GM12865 (cell line): Measurements from ENCODE around the gene RNASE9.
"Not testable (repeated sequence)": the region's sequence is repeated elsewhere in the genome, so short reads cannot be mapped to it uniquely, and the experiment has no call there.

Experiments
- DNase-seq: peaks from one replicate; pipeline ENCODE4 v3.0.0; 2010; ENCODE audit warnings: low read depth
- H3K4me3 ChIP-seq: 2 replicates; pipeline ENCODE4 v1.5.1; 2011; ENCODE audit warnings: mild to moderate bottlenecking, low read depth, low read length, control low read depth
- TF ChIP-seq, protein P1 (sequence below): IDR thresholded peaks from 2 replicates; pipeline ENCODE4 v1.5.1; 2011; ENCODE audit warnings: low read length, control low read depth, low read depth, inconsistent platforms; ENCODE audit not compliant: insufficient read depth; ENCODE audit errors: missing control alignments

RNASE9 gene

DNA sequence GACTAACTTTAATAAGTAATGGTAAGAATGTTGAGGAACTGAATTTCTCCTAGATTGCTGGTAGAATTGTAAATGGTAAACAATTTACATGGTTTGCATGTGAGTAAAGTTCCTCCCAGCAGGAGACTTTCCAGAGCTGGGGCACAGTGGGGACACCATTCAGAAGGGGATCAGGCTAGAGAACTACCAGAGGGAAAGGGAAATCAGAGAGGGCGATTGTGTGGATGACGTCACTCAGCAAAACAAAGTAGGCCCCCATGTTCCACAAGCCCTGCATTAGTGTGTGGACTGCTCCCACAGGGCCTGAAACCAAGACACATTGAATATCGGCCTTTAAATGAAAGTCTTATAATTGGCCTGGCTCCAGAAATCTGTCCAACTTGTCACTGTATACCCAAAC lies 17.5 kb upstream of the RNASE9 start:
- TF ChIP-seq, protein P1, sequence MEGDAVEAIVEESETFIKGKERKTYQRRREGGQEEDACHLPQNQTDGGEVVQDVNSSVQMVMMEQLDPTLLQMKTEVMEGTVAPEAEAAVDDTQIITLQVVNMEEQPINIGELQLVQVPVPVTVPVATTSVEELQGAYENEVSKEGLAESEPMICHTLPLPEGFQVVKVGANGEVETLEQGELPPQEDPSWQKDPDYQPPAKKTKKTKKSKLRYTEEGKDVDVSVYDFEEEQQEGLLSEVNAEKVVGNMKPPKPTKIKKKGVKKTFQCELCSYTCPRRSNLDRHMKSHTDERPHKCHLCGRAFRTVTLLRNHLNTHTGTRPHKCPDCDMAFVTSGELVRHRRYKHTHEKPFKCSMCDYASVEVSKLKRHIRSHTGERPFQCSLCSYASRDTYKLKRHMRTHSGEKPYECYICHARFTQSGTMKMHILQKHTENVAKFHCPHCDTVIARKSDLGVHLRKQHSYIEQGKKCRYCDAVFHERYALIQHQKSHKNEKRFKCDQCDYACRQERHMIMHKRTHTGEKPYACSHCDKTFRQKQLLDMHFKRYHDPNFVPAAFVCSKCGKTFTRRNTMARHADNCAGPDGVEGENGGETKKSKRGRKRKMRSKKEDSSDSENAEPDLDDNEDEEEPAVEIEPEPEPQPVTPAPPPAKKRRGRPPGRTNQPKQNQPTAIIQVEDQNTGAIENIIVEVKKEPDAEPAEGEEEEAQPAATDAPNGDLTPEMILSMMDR = no peak
- no peak overlapping the region for H3K4me3 ChIP-seq
- DNase-seq = no peak

DNA sequence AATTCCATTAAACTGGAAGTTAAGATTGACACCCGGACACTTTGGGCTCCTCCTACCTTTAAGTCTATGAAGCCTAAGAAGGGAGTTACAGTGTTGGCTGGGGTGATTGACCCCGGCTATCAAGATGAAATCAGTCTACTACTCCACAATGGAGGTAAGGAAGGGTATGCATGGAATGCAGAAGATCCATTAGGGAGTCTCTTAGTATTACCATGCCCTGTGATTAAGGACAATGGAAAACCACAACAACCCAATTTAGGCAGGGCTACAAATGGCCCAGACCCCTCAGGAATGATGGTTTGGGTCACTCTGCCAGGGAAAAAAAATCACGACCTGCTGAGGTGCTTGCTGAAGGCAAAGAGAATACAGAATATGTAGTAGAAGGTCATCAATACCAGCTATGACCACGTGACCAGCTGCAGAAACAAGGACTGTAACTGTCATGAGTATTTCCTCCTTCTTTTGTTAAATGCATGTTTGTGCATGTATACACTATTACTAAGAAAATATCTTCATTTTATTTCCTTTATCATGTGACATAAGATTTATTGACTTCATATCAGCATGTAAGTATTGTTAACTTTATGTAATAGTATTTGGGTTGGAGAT lies 11.6 kb upstream of the RNASE9 start:
- not testable (repeated sequence) for H3K4me3 ChIP-seq, DNase-seq

DNA sequence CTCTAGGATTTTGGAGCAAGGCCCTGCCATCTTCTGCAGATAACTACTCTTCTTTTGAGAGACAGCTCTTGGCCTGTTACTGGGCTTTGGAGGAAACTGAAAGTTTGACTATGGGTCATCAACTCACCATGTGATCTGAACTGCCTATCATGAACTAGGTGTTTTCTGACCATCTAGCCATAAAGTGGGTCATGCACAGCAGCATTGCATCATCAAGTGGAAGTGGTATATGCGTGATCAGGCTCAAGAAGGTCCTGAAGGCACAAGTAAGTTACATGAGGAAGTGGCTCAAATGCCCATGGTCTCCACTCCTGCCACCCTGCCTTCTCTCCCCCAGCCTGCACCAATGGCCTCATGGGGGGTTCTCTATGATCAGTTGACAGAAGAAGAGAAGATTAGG lies 9.9 kb upstream of the RNASE9 start:
- peak; percentile 29 for DNase-seq

DNA sequence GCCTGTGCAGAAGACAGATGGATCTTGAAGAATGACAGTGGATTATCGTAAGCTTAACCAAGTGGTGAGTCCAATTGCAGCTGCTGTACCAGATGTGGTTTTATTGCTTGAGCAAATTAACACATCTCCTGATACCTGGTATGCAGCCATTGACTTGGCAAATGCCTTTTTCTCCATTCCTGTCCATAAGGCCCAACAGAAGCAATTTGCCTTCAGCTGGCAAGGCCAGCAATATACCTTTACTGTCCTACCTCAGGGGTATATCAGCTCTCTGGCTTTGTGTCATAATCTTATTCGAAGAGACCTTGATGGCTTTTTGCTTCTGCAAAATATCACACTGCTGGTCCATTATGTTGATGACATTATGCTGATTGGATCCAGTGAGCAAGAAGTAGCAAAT lies 9.0 kb upstream of the RNASE9 start:
- DNase-seq, H3K4me3 ChIP-seq: not testable (repeated sequence)

More for the DNA sequence above, 9.9 kb upstream of the RNASE9 start:
- H3K4me3 ChIP-seq = not testable (repeated sequence)

DNA sequence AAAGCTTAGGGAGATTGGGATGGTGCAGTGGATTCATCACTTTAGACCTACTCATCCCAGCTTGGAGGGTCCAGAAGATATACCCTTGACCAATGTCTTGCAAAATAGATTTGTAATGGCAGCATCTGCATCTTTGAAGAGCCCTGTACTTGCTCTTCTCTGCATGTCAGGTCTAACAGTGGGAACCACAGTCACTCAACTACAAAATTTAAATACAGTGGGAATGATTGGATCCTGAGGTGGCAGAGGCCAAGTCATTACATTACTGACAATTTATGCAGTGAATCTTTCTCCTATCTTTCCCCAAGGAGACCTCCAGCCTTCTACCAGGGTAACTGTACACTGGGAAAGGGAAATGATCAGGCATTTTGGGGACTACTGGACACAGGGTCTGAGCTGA lies 8.2 kb upstream of the RNASE9 start:
- no peak overlapping the region for H3K4me3 ChIP-seq
- TF ChIP-seq, protein P1 = no peak
- no peak for DNase-seq

DNA sequence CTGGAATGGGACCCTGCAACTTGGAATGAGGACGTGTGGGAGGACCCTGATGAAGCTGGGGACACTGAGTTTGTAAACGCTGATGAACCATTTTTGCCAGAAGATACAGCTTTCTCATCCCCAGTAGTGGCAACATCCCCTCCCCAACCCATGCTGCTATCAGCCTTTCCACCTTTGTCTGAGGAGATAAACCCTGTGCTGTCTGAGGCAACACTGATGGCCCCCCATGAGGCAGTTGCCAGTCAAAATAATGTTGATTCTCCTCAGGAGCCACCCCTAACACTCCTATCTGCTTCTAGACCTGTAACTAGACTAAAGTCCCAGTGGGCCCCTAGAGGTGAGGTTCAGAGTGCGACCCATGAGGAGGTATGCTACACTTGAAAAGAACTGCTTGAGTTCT lies 7.5 kb upstream of the RNASE9 start:
- no peak overlapping the region for H3K4me3 ChIP-seq
- TF ChIP-seq, protein P1 = no peak
- no peak for DNase-seq

DNA sequence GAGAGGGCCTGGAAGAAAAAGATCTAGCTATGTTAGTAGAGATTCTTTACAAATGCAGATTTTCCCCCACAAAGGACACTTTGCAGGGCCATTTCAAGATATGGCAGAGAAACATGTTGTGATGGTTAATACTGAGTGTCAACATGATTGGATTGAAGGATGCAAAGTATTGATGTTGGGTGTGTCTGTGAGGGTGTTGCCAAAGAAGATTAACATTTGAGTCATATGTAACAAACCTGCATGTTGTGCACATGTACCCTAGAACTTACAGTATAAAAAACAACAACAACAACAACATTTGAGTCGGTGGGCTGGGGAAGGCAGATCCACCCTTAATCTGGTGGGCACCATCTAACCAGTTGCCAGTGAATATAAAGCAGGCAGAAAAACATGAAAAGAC lies 6.4 kb upstream of the RNASE9 start:
- H3K4me3 ChIP-seq, DNase-seq: not testable (repeated sequence)

DNA sequence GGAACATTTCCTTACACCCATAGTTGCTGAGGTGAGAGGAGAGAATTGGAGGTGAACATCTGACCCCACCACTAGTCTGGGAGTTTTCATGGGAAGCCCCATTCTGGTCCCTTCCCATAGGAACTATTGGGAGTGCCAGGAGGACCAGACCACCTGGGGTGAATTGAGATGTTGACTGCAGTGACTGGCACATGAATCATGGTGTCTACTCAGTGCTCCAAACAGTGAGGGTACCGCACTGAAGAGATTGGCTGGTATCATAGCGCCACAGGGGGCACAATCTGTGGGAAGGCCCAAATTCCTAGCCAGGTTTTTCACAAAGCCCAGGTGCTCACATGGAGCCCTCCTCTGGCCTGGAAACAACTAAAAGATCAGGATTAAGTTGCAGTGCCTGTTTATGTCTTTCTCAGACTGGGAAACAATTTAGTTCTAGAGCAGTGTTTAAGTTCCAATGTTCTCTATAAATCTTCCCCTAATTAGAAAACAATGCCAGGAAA lies 3.7 kb upstream of the RNASE9 start:
- DNase-seq = no peak
- TF ChIP-seq, protein P1 = no peak
- H3K4me3 ChIP-seq = no peak overlapping the region

DNA sequence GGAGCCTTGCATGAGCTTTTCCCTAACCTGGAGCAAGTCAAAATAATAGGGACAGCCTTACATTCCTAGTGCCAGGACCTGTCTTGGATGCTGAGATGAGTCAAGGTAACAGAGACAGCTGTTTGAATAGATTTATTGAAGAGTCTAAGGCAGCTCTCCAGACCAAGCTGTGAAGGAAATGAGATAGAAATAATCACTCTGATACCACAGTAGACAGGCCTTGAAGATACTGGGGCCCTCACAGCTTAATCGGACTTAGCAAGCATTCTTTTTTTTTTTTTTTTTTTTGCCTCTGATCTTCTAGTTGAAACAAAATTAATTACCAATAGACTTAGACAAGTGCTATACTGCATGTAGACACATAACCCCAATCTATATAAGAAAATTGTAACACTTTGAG lies 3.1 kb upstream of the RNASE9 start:
- TF ChIP-seq, protein P1 = no peak
- H3K4me3 ChIP-seq = no peak overlapping the region
- DNase-seq = no peak
